Measurements from ENCODE around the gene TSPO.

The TSPO gene

GRCh38 chr22:43152003-43152356 lies 621 bp downstream of the TSPO start:
- CTCF ChIA-PET, result no interaction called here
- DNase-seq (ENCODE audit: extremely low spot score), result no peak
- POLR2A ChIA-PET, result no interaction called here

GRCh38 chr22:43152357-43153071 lies 1.2 kb downstream of the TSPO start:
- POLR2A ChIA-PET, result no interaction called here
- TF ChIP-seq CTCF (IDR thresholded peaks at IDR 0.05; ENCODE audit: control extremely low read depth, extremely low read depth, low read depth, missing control alignments), result no peak
- CTCF ChIA-PET, result interaction anchor here (1.4 kb wide), 1 partner anchor 34 kb away, joined by 3 read pairs; the partner anchor contains the start of gene TTLL12
- DNase-seq (ENCODE audit: extremely low spot score), result no peak

More at GRCh38 chr22:43152003-43152356, 621 bp downstream of the TSPO start:
- no peak for TF ChIP-seq CTCF (IDR thresholded peaks at IDR 0.05; ENCODE audit: control extremely low read depth, extremely low read depth, low read depth, missing control alignments)

- ChIA-PET POLR2A (no interaction called here), CTCF (no interaction called here)
- DNase-seq (ENCODE audit: extremely low spot score), result no peak
Measured at GRCh38 chr22:43153899-43154298, 2.5 kb downstream of the TSPO start.

GRCh38 chr22:43154887-43155536 lies 3.7 kb downstream of the TSPO start:
- ChIA-PET POLR2A (no interaction called here), CTCF (no interaction called here)
- DNase-seq (ENCODE audit: extremely low spot score), result no peak
- no peak for TF ChIP-seq CTCF (IDR thresholded peaks at IDR 0.05; ENCODE audit: control extremely low read depth, extremely low read depth, low read depth, missing control alignments)

More at GRCh38 chr22:43153899-43154298, 2.5 kb downstream of the TSPO start:
- no peak for TF ChIP-seq CTCF (IDR thresholded peaks at IDR 0.05; ENCODE audit: control extremely low read depth, extremely low read depth, low read depth, missing control alignments)

- DNase-seq (ENCODE audit: extremely low spot score), result no peak
- no peak for TF ChIP-seq CTCF (IDR thresholded peaks at IDR 0.05; ENCODE audit: control extremely low read depth, extremely low read depth, low read depth, missing control alignments)
- ChIA-PET POLR2A (no interaction called here), CTCF (no interaction called here)
Measured at GRCh38 chr22:43155789-43156188, 4.4 kb downstream of the TSPO start.

- DNase-seq (ENCODE audit: extremely low spot score), result no peak
- POLR2A ChIA-PET, result no interaction called here
- CTCF ChIA-PET, result no interaction called here
Measured at GRCh38 chr22:43156413-43156812, 5.1 kb downstream of the TSPO start.

More at GRCh38 chr22:43156413-43156812, 5.1 kb downstream of the TSPO start:
- TF ChIP-seq CTCF (IDR thresholded peaks at IDR 0.05; ENCODE audit: control extremely low read depth, extremely low read depth, low read depth, missing control alignments), result no peak
